ENCODE results near the gene DCC. TPM values are rescaled to one million over a fixed set of nuclear protein-coding genes. Genes with fewer than 3 reads are reported as not detected.

Gene DCC
- total and polyA plus RNA-seq, 9 of the 15 experiments (the other 6 are each of a cell fraction or from before 2014, with no cell fraction given) = not detected

GRCh38 chr18:52700116-52700515 is 360.1 kb downstream of the DCC start:
- Histone ChIP-seq H4K20me1 (replicated peaks; ENCODE audit: control insufficient read depth, insufficient read depth, low read length) (no peaks in the 10 kb centered on the region), H2AFZ (ENCODE audit: low read depth, low read length) (no peak overlapping the region), H3K27me3 (ENCODE audit: control insufficient read depth in 2 of 2, insufficient read depth in 2 of 2, low read length in 2 of 2) (no peaks in the 10 kb centered on the region), H3K4me2 (ENCODE audit: insufficient read depth, low read length) (no peak overlapping the region), H3K4me1 (replicated peaks in 1 of 2; ENCODE audit: control insufficient read depth in 2 of 2, insufficient read depth in 2 of 2, low read length in 2 of 2) (no peaks in the 10 kb centered on the region), H3K9me3 (replicated peaks; ENCODE audit: control insufficient read depth, insufficient read depth, low read depth, low read length) (no peaks in the 10 kb centered on the region), H3K36me3 (ENCODE audit: control insufficient read depth, insufficient read depth, low read length) (no peaks in the 10 kb centered on the region), H3K27ac (ENCODE audit: extremely low read depth, low read depth, low read length) (no peak overlapping the region), H3K9me1 (ENCODE audit: control insufficient read depth, insufficient read depth, low read length) (no peaks in the 10 kb centered on the region), H3K4me3 (no peak overlapping the region), H3K79me2 (ENCODE audit: control insufficient read depth, insufficient read depth, low read length) (no peaks in the 10 kb centered on the region), H3K9ac (ENCODE audit: insufficient read depth in 1 of 2, low read depth in 2 of 2, low read length in 2 of 2) (no peak overlapping the region)
- intact Hi-C loops (cut with micrococcal nuclease) (no loop called here), in situ Hi-C loops (cut with MboI) (no loop called here)
- BruUV-seq (replicated peaks) = no TSS peak
- no peak for TF ChIP-seq GABPB2 (CRISPR knock-in tag; conservative IDR thresholded peaks at IDR 0.05)
- TF ChIP-seq ZNF277 (CRISPR knock-in tag; IDR thresholded peaks at IDR 0.05; ENCODE audit: borderline replicate concordance) = no peak
- TF ChIP-seq ZNF445 (CRISPR knock-in tag; IDR thresholded peaks at IDR 0.05; ENCODE audit: low read depth) = no peak
- TF ChIP-seq ZBTB43 (CRISPR knock-in tag; IDR thresholded peaks at IDR 0.05) = 0 out of 2 replicates have a peak, but pooled peaks have one; percentile 52
- TF ChIP-seq NCOA4 (IDR thresholded peaks at IDR 0.05; ENCODE audit: partially characterized antibody) = no peak
- no peak for ATAC-seq
- no peak for FAIRE-seq
- ChIA-PET CTCF (ENCODE audit: low intra/inter-chr PET ratio) (no interaction called here), POLR2A (no interaction called here)
- DNase-seq (ENCODE audit: extremely low read depth in 1 of 4, low spot score in 3 of 4) = no peak
- 0% methylated on average over 6 of the region's 9 CpGs for WGBS (ENCODE audit: insufficient coverage, low coverage, missing lambda C conversion rate)

All from K562 (cell line).